HepG2 (cell line): ENCODE measurements around the gene EFCAB11. TPM values are rescaled to one million over a fixed set of nuclear protein-coding genes. Genes with fewer than 3 reads are reported as not detected.

ENCODE experiments used
- GMEB2 ChIP-seq: IDR thresholded peaks from 2 replicates; pipeline ENCODE4 v1.6.1; 2016; ENCODE audit warnings: missing biosample characterization, missing genetic modification reagents, low read depth
- GPN1 ChIP-seq: sonication (generic); formaldehyde crosslinking; IDR thresholded peaks from 2 replicates; pipeline ENCODE4 v1.5.1; 2020; ENCODE audit warnings: missing genetic modification reagents, borderline replicate concordance
- KDM3A ChIP-seq: IDR thresholded peaks from 2 replicates; pipeline ENCODE4 v1.6.1; 2018; ENCODE audit warnings: low read depth, missing compliant biosample characterization
- NCOA1 ChIP-seq: sonication (generic); formaldehyde crosslinking; IDR thresholded peaks from 2 replicates; pipeline ENCODE4 v1.9.0; 2021; ENCODE audit warnings: missing genetic modification reagents
- ZFP82 ChIP-seq: sonication (generic); formaldehyde crosslinking; IDR thresholded peaks from 2 replicates; pipeline ENCODE4 v1.5.1; 2020; ENCODE audit warnings: mild to moderate bottlenecking, missing genetic modification reagents, borderline replicate concordance
- ZNF337 ChIP-seq: sonication (generic); formaldehyde crosslinking; IDR thresholded peaks from 2 replicates; pipeline ENCODE4 v1.5.1; 2020; ENCODE audit warnings: missing genetic modification reagents, low read depth, mild to moderate bottlenecking, borderline replicate concordance
- ZNF446 ChIP-seq: sonication (generic); formaldehyde crosslinking; IDR thresholded peaks from 2 replicates; pipeline ENCODE4 v1.5.0; 2020; ENCODE audit warnings: mild to moderate bottlenecking, missing genetic modification reagents
- ZNF549 ChIP-seq: sonication (generic); formaldehyde crosslinking; IDR thresholded peaks from 2 replicates; pipeline ENCODE4 v1.5.0; 2020; ENCODE audit warnings: missing genetic modification reagents
- ZNF564 ChIP-seq: sonication (generic); formaldehyde crosslinking; IDR thresholded peaks from 2 replicates; pipeline ENCODE4 v1.8.1; 2023; ENCODE audit warnings: mild to moderate bottlenecking, missing genetic modification reagents
- ZNF616 ChIP-seq: sonication (generic); formaldehyde crosslinking; IDR thresholded peaks from 2 replicates; pipeline ENCODE4 v1.5.0; 2020; ENCODE audit warnings: low read depth, mild to moderate bottlenecking, missing genetic modification reagents
- ZNF740 ChIP-seq: sonication (generic); formaldehyde crosslinking; IDR thresholded peaks from 2 replicates; pipeline ENCODE4 v1.4.0; 2020; ENCODE audit warnings: missing genetic modification reagents
- ZSCAN22 ChIP-seq: sonication (generic); formaldehyde crosslinking; IDR thresholded peaks from 2 replicates; pipeline ENCODE4 v1.4.0; 2020; ENCODE audit warnings: mild to moderate bottlenecking, missing genetic modification reagents
- polyA plus RNA-seq, 8 experiments: library from polyadenylated mRNA; depleted of rRNA in 3 of 8; stranded (reverse) in 7 of 8; unstranded in 1 of 8; fragments of >200 nt; fragmentation: Illumina TruSeq in 4 of 8; extraction: Trizol in 4 of 8; gene quantifications; 2 replicates each; pipeline versions ENCODE4 v1.2.1 to v1.2.3, GENCODE V29; 2011 to 2016; ENCODE audit warnings: low read depth in 4 of 8, missing spikeins in 1 of 8, mixed read lengths in 1 of 8; ENCODE audit not compliant: insufficient read depth in 1 of 8
- total RNA-seq, 5 experiments: library from RNA; depleted of rRNA; stranded (reverse); fragments of >200 nt; fragmentation: Illumina TruSeq; extraction: Trizol; gene quantifications; 2 replicates each; pipeline ENCODE4 v1.2.3, GENCODE V29; 2016; ENCODE audit warnings: low read depth in 1 of 5
- TF ChIP-seq, protein P1 (sequence below): sonication (generic); formaldehyde crosslinking; IDR thresholded peaks from 2 replicates; pipeline ENCODE4 v1.8.1; 2023; ENCODE audit warnings: mild to moderate bottlenecking, missing genetic modification reagents
- TF ChIP-seq, protein P2 (sequence below): sonication (generic); formaldehyde crosslinking; IDR thresholded peaks from 2 replicates; pipeline ENCODE4 v1.4.0; 2020; ENCODE audit warnings: mild to moderate bottlenecking, missing genetic modification reagents
- TF ChIP-seq, protein P3 (sequence below): sonication (generic); formaldehyde crosslinking; IDR thresholded peaks from 2 replicates; pipeline ENCODE4 v1.4.0; 2020; ENCODE audit warnings: mild to moderate bottlenecking, low read depth, missing genetic modification reagents
- TF ChIP-seq, protein P4 (sequence below): sonication (generic); formaldehyde crosslinking; IDR thresholded peaks from 2 replicates; pipeline ENCODE4 v1.4.0; 2020; ENCODE audit warnings: missing genetic modification reagents, mild to moderate bottlenecking, borderline replicate concordance

EFCAB11 gene
- total and polyA plus RNA-seq, 2 of the 13 experiments (the other 11 are each of a cell fraction or from before 2014, with no cell fraction given) = 8.2 to 31.5 TPM

GRCh38 chr14:89911010-89911919 lies 43.3 kb downstream of the EFCAB11 start (continued):
- TF ChIP-seq, protein P1, sequence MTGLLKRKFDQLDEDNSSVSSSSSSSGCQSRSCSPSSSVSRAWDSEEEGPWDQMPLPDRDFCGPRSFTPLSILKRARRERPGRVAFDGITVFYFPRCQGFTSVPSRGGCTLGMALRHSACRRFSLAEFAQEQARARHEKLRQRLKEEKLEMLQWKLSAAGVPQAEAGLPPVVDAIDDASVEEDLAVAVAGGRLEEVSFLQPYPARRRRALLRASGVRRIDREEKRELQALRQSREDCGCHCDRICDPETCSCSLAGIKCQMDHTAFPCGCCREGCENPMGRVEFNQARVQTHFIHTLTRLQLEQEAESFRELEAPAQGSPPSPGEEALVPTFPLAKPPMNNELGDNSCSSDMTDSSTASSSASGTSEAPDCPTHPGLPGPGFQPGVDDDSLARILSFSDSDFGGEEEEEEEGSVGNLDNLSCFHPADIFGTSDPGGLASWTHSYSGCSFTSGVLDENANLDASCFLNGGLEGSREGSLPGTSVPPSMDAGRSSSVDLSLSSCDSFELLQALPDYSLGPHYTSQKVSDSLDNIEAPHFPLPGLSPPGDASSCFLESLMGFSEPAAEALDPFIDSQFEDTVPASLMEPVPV (CRISPR knock-in tag) = no peak
- no peak for TF ChIP-seq ZFP82 (CRISPR knock-in tag)
- no peak for TF ChIP-seq ZSCAN22 (CRISPR knock-in tag)
- TF ChIP-seq, protein P2, sequence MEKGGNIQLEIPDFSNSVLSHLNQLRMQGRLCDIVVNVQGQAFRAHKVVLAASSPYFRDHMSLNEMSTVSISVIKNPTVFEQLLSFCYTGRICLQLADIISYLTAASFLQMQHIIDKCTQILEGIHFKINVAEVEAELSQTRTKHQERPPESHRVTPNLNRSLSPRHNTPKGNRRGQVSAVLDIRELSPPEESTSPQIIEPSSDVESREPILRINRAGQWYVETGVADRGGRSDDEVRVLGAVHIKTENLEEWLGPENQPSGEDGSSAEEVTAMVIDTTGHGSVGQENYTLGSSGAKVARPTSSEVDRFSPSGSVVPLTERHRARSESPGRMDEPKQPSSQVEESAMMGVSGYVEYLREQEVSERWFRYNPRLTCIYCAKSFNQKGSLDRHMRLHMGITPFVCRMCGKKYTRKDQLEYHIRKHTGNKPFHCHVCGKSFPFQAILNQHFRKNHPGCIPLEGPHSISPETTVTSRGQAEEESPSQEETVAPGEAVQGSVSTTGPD (CRISPR knock-in tag) = peak; percentile 81; the same call in 1 of the 2 replicates
- no peak for TF ChIP-seq ZNF616 (CRISPR knock-in tag)
- no peak for TF ChIP-seq ZNF564 (CRISPR knock-in tag)
- no peak for TF ChIP-seq KDM3A (CRISPR knock-in tag)
- TF ChIP-seq ZNF549 (CRISPR knock-in tag) = no peak
- TF ChIP-seq, protein P3, sequence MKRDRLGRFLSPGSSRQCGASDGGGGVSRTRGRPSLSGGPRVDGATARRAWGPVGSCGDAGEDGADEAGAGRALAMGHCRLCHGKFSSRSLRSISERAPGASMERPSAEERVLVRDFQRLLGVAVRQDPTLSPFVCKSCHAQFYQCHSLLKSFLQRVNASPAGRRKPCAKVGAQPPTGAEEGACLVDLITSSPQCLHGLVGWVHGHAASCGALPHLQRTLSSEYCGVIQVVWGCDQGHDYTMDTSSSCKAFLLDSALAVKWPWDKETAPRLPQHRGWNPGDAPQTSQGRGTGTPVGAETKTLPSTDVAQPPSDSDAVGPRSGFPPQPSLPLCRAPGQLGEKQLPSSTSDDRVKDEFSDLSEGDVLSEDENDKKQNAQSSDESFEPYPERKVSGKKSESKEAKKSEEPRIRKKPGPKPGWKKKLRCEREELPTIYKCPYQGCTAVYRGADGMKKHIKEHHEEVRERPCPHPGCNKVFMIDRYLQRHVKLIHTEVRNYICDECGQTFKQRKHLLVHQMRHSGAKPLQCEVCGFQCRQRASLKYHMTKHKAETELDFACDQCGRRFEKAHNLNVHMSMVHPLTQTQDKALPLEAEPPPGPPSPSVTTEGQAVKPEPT (CRISPR knock-in tag) = no peak
- no peak for TF ChIP-seq ZNF446 (CRISPR knock-in tag)
- no peak for TF ChIP-seq GPN1 (CRISPR knock-in tag)
- no peak for TF ChIP-seq ZNF337 (CRISPR knock-in tag)
- TF ChIP-seq, protein P4, sequence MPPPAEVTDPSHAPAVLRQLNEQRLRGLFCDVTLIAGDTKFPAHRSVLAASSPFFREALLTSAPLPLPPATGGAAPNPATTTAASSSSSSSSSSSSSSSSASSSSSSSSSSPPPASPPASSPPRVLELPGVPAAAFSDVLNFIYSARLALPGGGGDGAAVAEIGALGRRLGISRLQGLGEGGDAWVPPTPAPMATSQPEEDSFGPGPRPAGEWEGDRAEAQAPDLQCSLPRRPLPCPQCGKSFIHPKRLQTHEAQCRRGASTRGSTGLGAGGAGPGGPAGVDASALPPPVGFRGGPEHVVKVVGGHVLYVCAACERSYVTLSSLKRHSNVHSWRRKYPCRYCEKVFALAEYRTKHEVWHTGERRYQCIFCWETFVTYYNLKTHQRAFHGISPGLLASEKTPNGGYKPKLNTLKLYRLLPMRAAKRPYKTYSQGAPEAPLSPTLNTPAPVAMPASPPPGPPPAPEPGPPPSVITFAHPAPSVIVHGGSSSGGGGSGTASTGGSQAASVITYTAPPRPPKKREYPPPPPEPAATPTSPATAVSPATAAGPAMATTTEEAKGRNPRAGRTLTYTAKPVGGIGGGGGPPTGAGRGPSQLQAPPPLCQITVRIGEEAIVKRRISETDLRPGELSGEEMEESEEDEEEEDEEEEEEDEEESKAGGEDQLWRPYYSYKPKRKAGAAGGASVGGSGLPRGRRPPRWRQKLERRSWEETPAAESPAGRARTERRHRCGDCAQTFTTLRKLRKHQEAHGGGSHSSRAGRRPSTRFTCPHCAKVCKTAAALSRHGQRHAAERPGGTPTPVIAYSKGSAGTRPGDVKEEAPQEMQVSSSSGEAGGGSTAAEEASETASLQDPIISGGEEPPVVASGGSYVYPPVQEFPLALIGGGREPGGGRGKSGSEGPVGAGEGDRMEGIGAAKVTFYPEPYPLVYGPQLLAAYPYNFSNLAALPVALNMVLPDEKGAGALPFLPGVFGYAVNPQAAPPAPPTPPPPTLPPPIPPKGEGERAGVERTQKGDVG (CRISPR knock-in tag) = no peak
- no peak for TF ChIP-seq NCOA1 (CRISPR knock-in tag)
- no peak for TF ChIP-seq GMEB2 (CRISPR knock-in tag)
- TF ChIP-seq ZNF740 (CRISPR knock-in tag) = no peak
